ENCODE results near the gene RCL1.

Gene RCL1

DNA sequence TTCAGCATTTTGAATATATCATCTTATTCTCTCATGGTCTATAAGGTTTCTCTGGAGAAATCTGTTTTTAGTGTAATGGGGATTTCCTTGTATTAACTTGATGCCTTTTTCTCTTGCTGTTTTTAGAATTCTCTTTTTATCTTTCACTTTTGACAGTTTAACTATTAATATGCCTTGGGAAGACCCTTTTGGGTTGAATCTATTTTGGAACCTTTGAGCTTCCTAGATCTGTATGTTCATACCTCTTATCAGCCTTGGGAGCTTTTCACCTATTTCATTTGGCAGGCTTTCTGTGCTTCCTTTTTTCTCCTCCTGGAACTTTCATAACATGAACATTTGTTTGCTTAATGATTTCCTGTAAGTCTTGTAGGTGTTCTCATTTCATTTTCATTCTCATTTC, 22.2 kb downstream of the RCL1 start:
- TF ChIP-seq, protein P1, sequence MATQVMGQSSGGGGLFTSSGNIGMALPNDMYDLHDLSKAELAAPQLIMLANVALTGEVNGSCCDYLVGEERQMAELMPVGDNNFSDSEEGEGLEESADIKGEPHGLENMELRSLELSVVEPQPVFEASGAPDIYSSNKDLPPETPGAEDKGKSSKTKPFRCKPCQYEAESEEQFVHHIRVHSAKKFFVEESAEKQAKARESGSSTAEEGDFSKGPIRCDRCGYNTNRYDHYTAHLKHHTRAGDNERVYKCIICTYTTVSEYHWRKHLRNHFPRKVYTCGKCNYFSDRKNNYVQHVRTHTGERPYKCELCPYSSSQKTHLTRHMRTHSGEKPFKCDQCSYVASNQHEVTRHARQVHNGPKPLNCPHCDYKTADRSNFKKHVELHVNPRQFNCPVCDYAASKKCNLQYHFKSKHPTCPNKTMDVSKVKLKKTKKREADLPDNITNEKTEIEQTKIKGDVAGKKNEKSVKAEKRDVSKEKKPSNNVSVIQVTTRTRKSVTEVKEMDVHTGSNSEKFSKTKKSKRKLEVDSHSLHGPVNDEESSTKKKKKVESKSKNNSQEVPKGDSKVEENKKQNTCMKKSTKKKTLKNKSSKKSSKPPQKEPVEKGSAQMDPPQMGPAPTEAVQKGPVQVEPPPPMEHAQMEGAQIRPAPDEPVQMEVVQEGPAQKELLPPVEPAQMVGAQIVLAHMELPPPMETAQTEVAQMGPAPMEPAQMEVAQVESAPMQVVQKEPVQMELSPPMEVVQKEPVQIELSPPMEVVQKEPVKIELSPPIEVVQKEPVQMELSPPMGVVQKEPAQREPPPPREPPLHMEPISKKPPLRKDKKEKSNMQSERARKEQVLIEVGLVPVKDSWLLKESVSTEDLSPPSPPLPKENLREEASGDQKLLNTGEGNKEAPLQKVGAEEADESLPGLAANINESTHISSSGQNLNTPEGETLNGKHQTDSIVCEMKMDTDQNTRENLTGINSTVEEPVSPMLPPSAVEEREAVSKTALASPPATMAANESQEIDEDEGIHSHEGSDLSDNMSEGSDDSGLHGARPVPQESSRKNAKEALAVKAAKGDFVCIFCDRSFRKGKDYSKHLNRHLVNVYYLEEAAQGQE (IDR thresholded peaks at IDR 0.05; ENCODE audit: insufficient read depth in 1 of 2, low read depth in 2 of 2, low read length in 2 of 2) = no peak
- TF ChIP-seq TAF1 (IDR thresholded peaks at IDR 0.05; ENCODE audit: borderline replicate concordance, insufficient read depth, low read length) (no peak), FOXP2 (optimal IDR thresholded peaks at IDR 0.05; ENCODE audit: borderline replicate concordance, extremely low read depth, extremely low read length, insufficient read depth) (no peak), POLR2AphosphoS5 (IDR thresholded peaks at IDR 0.05; ENCODE audit: low read depth, low read length) (no peak), SIN3A (IDR thresholded peaks at IDR 0.05; ENCODE audit: borderline replicate concordance, insufficient read depth, low read length) (no peak)

DNA sequence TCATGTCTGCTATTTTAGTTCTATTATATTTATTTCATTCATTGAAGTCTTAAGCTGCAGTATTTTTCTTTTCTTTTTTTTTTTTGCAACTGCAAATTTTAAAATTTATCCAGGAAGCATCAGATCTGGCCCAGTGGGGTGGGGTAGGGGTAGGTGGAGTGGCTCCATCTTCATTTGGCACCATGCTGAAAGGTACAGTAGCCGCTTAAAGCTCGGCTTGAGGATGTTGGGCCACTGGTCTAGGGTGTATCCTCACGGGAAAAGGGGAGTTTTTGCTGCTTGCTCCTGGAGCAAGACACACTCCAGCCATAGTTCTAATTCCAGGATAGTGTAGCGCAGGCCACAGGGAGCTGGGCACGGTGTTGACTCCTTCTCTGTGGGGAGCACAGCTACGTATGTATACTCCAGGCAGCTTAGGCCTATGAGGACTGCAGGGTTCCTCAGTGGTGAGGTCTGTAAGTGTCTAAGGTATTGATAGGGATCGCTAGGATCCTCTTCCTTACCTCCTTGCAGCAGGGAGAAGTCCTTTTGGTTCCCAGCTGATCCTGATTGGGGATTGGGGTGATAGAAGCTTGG, 22.7 kb downstream of the RCL1 start:
- TF ChIP-seq SIN3A (IDR thresholded peaks at IDR 0.05; ENCODE audit: borderline replicate concordance, insufficient read depth, low read length) (no peak), TAF1 (IDR thresholded peaks at IDR 0.05; ENCODE audit: borderline replicate concordance, insufficient read depth, low read length) (no peak), POLR2AphosphoS5 (IDR thresholded peaks at IDR 0.05; ENCODE audit: low read depth, low read length) (no peak), FOXP2 (optimal IDR thresholded peaks at IDR 0.05; ENCODE audit: borderline replicate concordance, extremely low read depth, extremely low read length, insufficient read depth) (no peak)
- TF ChIP-seq, protein P1 (IDR thresholded peaks at IDR 0.05; ENCODE audit: insufficient read depth in 1 of 2, low read depth in 2 of 2, low read length in 2 of 2) = no peak

DNA sequence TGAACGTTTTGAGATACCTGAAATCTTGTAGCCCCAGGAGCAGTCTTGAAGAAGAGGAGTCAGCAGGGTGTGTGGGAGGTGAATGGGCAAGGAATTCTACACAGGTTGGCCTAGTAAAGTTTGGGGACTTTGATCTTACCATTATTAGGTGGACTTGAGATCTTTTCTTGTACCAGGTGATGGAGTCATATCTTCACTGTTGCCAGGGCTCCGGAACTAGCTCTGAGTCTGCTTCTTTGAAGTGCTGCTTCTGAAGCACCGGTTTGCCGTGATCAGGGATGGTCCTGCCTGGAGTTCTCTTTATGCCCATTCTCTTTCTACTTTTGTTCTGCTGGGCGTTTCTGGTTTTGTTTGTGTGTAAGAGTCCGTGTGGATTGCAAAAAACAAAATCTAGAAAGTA, 27.4 kb downstream of the RCL1 start:
- TF ChIP-seq POLR2AphosphoS5 (IDR thresholded peaks at IDR 0.05; ENCODE audit: low read depth, low read length) (no peak), TAF1 (IDR thresholded peaks at IDR 0.05; ENCODE audit: borderline replicate concordance, insufficient read depth, low read length) (no peak), SIN3A (IDR thresholded peaks at IDR 0.05; ENCODE audit: borderline replicate concordance, insufficient read depth, low read length) (no peak), FOXP2 (optimal IDR thresholded peaks at IDR 0.05; ENCODE audit: borderline replicate concordance, extremely low read depth, extremely low read length, insufficient read depth) (no peak)
- TF ChIP-seq, protein P1 (IDR thresholded peaks at IDR 0.05; ENCODE audit: insufficient read depth in 1 of 2, low read depth in 2 of 2, low read length in 2 of 2) = no peak

DNA sequence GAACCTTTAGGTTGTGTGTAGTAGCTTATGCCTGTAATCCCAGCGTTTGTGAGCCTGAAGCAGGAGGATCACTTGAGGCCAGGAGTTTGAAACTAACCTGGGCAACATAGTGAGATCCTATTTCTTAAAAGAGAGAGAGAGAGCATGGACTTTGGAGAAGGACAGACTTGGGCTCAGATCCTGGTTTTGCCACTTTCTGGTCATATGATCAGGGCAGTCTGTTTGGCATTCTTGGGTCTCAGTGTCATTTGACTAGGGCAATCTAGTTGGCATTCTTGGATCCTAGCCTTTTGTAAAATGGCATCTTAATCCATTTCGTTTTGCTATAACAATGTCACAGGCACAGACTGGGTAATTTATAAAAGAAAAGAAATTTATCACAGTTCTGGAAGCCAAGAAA, 28.4 kb downstream of the RCL1 start:
- TF ChIP-seq FOXP2 (optimal IDR thresholded peaks at IDR 0.05; ENCODE audit: borderline replicate concordance, extremely low read depth, extremely low read length, insufficient read depth) (no peak), SIN3A (IDR thresholded peaks at IDR 0.05; ENCODE audit: borderline replicate concordance, insufficient read depth, low read length) (no peak), TAF1 (IDR thresholded peaks at IDR 0.05; ENCODE audit: borderline replicate concordance, insufficient read depth, low read length) (no peak), POLR2AphosphoS5 (IDR thresholded peaks at IDR 0.05; ENCODE audit: low read depth, low read length) (no peak)
- TF ChIP-seq, protein P1 (IDR thresholded peaks at IDR 0.05; ENCODE audit: insufficient read depth in 1 of 2, low read depth in 2 of 2, low read length in 2 of 2) = no peak

All from PFSK-1 (cell line).